HTERT RPE-1 (cell line): ENCODE data around the gene ADCYAP1R1.

Experiments
- in situ Hi-C: fragments of 300-500 bp; cut with MboI; formaldehyde crosslinking; loops from 4 replicates; pipeline ENCODE4 v1.14.3; 2020; ENCODE audit warnings: low sequenced_read_pairs

The ADCYAP1R1 gene

GRCh38 chr7:31036924-31037323 lies 15.2 kb upstream of the ADCYAP1R1 start:
- in situ Hi-C loops = no loop called here

- in situ Hi-C loops = no loop called here
Observed at GRCh38 chr7:31043051-31043471, 9.0 kb upstream of the ADCYAP1R1 start.

- in situ Hi-C loops = no loop called here
Observed at GRCh38 chr7:31044529-31044928, 7.6 kb upstream of the ADCYAP1R1 start.

- in situ Hi-C loops = no loop called here
Observed at GRCh38 chr7:31046723-31047122, 5.4 kb upstream of the ADCYAP1R1 start.

- in situ Hi-C loops = no loop called here
Observed at GRCh38 chr7:31047313-31048146, 4.6 kb upstream of the ADCYAP1R1 start.

GRCh38 chr7:31049005-31049765 lies 2.9 kb upstream of the ADCYAP1R1 start:
- in situ Hi-C loops = no loop called here

- in situ Hi-C loops = no loop called here
Observed at GRCh38 chr7:31052487-31052840, 356 bp downstream of the ADCYAP1R1 start.

- in situ Hi-C loops = no loop called here
Observed at GRCh38 chr7:31052841-31053601, 913 bp downstream of the ADCYAP1R1 start.

GRCh38 chr7:31053986-31054385 lies 1.9 kb downstream of the ADCYAP1R1 start:
- in situ Hi-C loops = no loop called here

- in situ Hi-C loops = no loop called here
Observed at GRCh38 chr7:31054608-31055278, 2.6 kb downstream of the ADCYAP1R1 start.

GRCh38 chr7:31055471-31055870 lies 3.4 kb downstream of the ADCYAP1R1 start:
- in situ Hi-C loops = no loop called here

- in situ Hi-C loops = no loop called here
Observed at GRCh38 chr7:31056775-31057346, 4.8 kb downstream of the ADCYAP1R1 start.

- in situ Hi-C loops = no loop called here
Observed at GRCh38 chr7:31058122-31058521, 6.0 kb downstream of the ADCYAP1R1 start.

- in situ Hi-C loops = no loop called here
Observed at GRCh38 chr7:31058688-31059087, 6.6 kb downstream of the ADCYAP1R1 start.

- in situ Hi-C loops = no loop called here
Observed at GRCh38 chr7:31059551-31059950, 7.4 kb downstream of the ADCYAP1R1 start.

- in situ Hi-C loops = no loop called here
Observed at GRCh38 chr7:31061185-31061584, 9.1 kb downstream of the ADCYAP1R1 start.

GRCh38 chr7:31062746-31063435 lies 10.8 kb downstream of the ADCYAP1R1 start:
- in situ Hi-C loops = no loop called here

GRCh38 chr7:31065021-31065593 lies 13.0 kb downstream of the ADCYAP1R1 start:
- in situ Hi-C loops = no loop called here

- in situ Hi-C loops = no loop called here
Observed at GRCh38 chr7:31065840-31066239, 13.7 kb downstream of the ADCYAP1R1 start.
